Sigmoid colon (tissue), 7 donors: ENCODE results near the gene EPN2. TPM values are rescaled to one million over a fixed set of nuclear protein-coding genes. Genes with fewer than 3 reads are reported as not detected.

ENCODE experiments used
- DNase-seq: peaks from one replicate; pipeline ENCODE4 v3.0.0-alpha.2; 2019
- H3K27ac ChIP-seq, 4 donors: fragments of 200-600 bp; sonication (generic); one replicate each; pipeline ENCODE4 v1.5.1; 2016 to 2019; ENCODE audit warnings: mild to moderate bottlenecking in 1 of 4
- H3K27me3 ChIP-seq, 3 donors: fragments of 200-600 bp; sonication (generic); one replicate each; pipeline ENCODE4 v1.5.1; 2019; ENCODE audit warnings: mild to moderate bottlenecking in 1 of 3
- H3K36me3 ChIP-seq, 4 donors: fragments of 200-600 bp; sonication (generic); one replicate each; pipeline ENCODE4 v1.5.1; 2016 to 2019
- H3K4me1 ChIP-seq, 4 donors: fragments of 200-600 bp; sonication (generic); one replicate each; pipeline ENCODE4 v1.5.1; 2017 to 2019
- H3K4me3 ChIP-seq, 4 donors: fragments of 200-600 bp; sonication (generic); one replicate each; pipeline ENCODE4 v1.5.1; 2017 to 2019; ENCODE audit warnings: mild to moderate bottlenecking in 2 of 4, moderate library complexity in 1 of 4
- H3K9me3 ChIP-seq, 4 donors: fragments of 200-600 bp in 3 of 4; sonication (generic) in 3 of 4; one replicate each; pipeline versions ENCODE4 v1.5.1 to v1.6.1; 2013 to 2019
- CTCF ChIP-seq, 4 experiments: fragments of 450-650 bp in 3 of 4; fragments of 200-600 bp in 1 of 4; IDR thresholded peaks; one replicate each; pipeline ENCODE4 v1.5.1; 2016 to 2019; ENCODE audit warnings: antibody characterized with exemption in 4 of 4, mild to moderate bottlenecking in 3 of 4, moderate library complexity in 2 of 4
- EP300 ChIP-seq, 4 donors: sonication (generic); formaldehyde crosslinking; IDR thresholded peaks; one replicate each; pipeline ENCODE4 v1.6.1; 2017; ENCODE audit warnings: antibody characterized with exemption in 4 of 4
- POLR2A ChIP-seq, 2 donors: fragments of 450-650 bp; IDR thresholded peaks; one replicate each; pipeline ENCODE4 v1.6.1; 2016; ENCODE audit warnings: antibody characterized with exemption in 2 of 2, mild to moderate bottlenecking in 2 of 2, moderate library complexity in 2 of 2
- POLR2AphosphoS5 ChIP-seq, 4 donors: sonication (generic); formaldehyde crosslinking; IDR thresholded peaks; one replicate each; pipeline ENCODE4 v1.6.1; 2017; ENCODE audit warnings: antibody characterized with exemption in 4 of 4
- WGBS, 2 donors: extraction: QIAGEN DNeasy Blood & Tissue Kit; methylation state at CpG; one replicate each; pipeline ENCODE4 v1.1.7; 2013; 5-methylcytosine and 5-hydroxymethylcytosine counted together
- intact Hi-C: fragments of 100-400 bp; cut with DNase I; formaldehyde crosslinking; loops from one replicate; pipeline ENCODE4 v1.15.1; 2023
- polyA plus RNA-seq, 3 donors: library from polyadenylated mRNA; stranded (reverse); fragments of 200-250 nt; gene quantifications; one replicate each; pipeline ENCODE4 v1.2.3, GENCODE V29; 2013
- total RNA-seq, 4 donors: library from RNA; depleted of rRNA; stranded (reverse); fragments of >200 nt; gene quantifications; one replicate each; pipeline ENCODE4 v1.1.0, GENCODE V29; 2016
- donor health status: healthy with polysubstance abuse.
- donor health status: Bipolar disorder and iron deficiency.
- donor health status: healthy.

The EPN2 gene
- total and polyA plus RNA-seq, 7 donors = 12.0 to 55.4 (median 31.7) TPM

- Histone ChIP-seq H3K4me3 (no peak overlapping the region), H3K27me3 (no peaks in the 10 kb centered on the region), H3K4me1 (no peaks in the 10 kb centered on the region), H3K36me3 (no peaks in the 10 kb centered on the region), H3K27ac (no peak overlapping the region), H3K9me3 (no peaks in the 10 kb centered on the region)
- intact Hi-C loops = no loop called here
- peak; percentile 53 for DNase-seq
- no peak for TF ChIP-seq POLR2AphosphoS5 (IDR thresholded peaks at IDR 0.05)
- TF ChIP-seq POLR2A (IDR thresholded peaks at IDR 0.05) = no peak
- TF ChIP-seq CTCF (IDR thresholded peaks at IDR 0.05) = no peak
- no peak for TF ChIP-seq EP300 (IDR thresholded peaks at IDR 0.05)
- WGBS, 2 donors = 78 to 88% methylated on average over 7 of the region's 7 CpGs
Measured at GRCh38 chr17:19371259-19372010, 134.3 kb downstream of the EPN2 start.

- Histone ChIP-seq H3K27ac (no peak overlapping the region), H3K9me3 (no peaks in the 10 kb centered on the region), H3K27me3 (no peaks in the 10 kb centered on the region), H3K36me3 (no peaks in the 10 kb centered on the region), H3K4me3 (no peak overlapping the region), H3K4me1 (peaks cover 0 to 5% (median 3%) of the 10 kb centered on the region in 4 donors)
- DNase-seq = peak; percentile 17
- TF ChIP-seq POLR2AphosphoS5 (IDR thresholded peaks at IDR 0.05) (no peak), CTCF (IDR thresholded peaks at IDR 0.05) (no peak), POLR2A (IDR thresholded peaks at IDR 0.05) (no peak), EP300 (IDR thresholded peaks at IDR 0.05) (no peak)
- WGBS, 2 donors = 83 to 84% methylated on average over 9 of the region's 9 CpGs
- intact Hi-C loops = no loop called here
Measured at GRCh38 chr17:19372011-19372370, 134.8 kb downstream of the EPN2 start.

DNA sequence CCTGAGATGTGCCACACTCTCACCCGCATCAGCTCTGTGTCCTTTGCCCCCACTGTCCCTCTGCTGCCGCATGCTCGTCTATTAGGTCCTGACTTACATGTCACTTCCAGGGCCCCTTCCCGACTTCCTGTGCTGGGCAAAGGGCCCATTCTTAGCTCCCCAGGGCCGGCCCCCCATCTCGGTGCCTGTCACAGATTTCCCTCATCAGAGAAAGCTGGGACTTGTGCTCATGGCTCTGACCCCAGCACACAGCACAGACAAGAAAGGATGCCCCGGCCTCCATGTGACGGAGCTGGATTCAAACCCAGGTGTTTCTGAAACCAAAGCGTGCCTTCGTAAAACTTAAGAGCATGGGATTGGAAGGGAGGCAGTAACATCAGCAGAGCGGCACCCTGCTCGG, 135.3 kb downstream of the EPN2 start:
- Histone ChIP-seq H3K9me3 (no peaks in the 10 kb centered on the region), H3K27ac (no peak overlapping the region), H3K27me3 (no peaks in the 10 kb centered on the region), H3K4me3 (no peak overlapping the region), H3K4me1 (peaks cover 0 to 9% (median 6%) of the 10 kb centered on the region in 4 donors), H3K36me3 (no peaks in the 10 kb centered on the region)
- DNase-seq = peak; percentile 50
- no peak for TF ChIP-seq EP300 (IDR thresholded peaks at IDR 0.05)
- no peak for TF ChIP-seq POLR2AphosphoS5 (IDR thresholded peaks at IDR 0.05)
- no peak for TF ChIP-seq CTCF (IDR thresholded peaks at IDR 0.05)
- intact Hi-C loops = no loop called here
- WGBS, 2 donors = 83 to 90% methylated on average over 12 of the region's 12 CpGs

DNA sequence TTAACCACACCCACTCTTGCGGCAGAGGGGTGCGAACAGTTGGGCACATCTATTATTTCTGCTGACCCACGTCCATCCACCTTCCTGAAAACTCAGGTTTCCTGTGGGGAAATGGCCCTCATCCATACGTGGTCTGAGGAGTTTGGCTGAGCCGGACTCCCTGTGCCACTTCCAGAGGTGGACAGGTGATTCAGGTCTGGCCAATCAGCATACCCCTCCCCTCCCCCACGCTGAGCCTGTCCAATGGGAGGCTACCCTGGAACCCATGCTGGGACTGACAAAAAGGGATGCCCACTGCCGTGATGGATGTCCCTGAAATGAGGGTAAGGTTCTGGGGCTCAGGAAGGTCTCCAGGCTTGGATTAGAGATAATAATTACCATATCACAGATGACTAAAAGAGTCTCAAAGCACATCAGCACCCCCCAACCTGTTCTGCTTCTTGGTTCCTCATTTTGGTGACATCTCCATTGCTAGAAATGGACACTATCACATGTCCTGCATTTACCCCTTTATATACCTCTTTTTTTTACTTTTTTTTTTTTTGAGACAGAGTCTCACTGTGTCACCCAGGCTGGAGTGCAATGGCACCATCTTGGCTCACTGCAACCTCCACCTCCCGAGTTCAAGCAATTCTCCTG, 135.8 kb downstream of the EPN2 start:
- peak; percentile 50 for DNase-seq
- H3K4me3 ChIP-seq = no peak overlapping the region
- intact Hi-C loops = no loop called here
- H3K27me3 ChIP-seq = no peaks in the 10 kb centered on the region
- H3K9me3 ChIP-seq = no peaks in the 10 kb centered on the region
- TF ChIP-seq EP300 (IDR thresholded peaks at IDR 0.05) (no peak), POLR2A (IDR thresholded peaks at IDR 0.05) (no peak), POLR2AphosphoS5 (IDR thresholded peaks at IDR 0.05) (no peak), CTCF (IDR thresholded peaks at IDR 0.05) (no peak)
- no peaks in the 10 kb centered on the region for H3K36me3 ChIP-seq
- no peak overlapping the region for H3K27ac ChIP-seq
- H3K4me1 ChIP-seq = peaks cover 0 to 9% (median 6%) of the 10 kb centered on the region in 4 donors
- 84 to 87% methylated on average over 8 of the region's 8 CpGs for WGBS, 2 donors
